SU-DHL-6 (cell line): ENCODE results near the gene CCR5.

ENCODE experiments used
- CTCF ChIP-seq: fragments of 200-600 bp; sonication (generic); IDR thresholded peaks from one replicate; pipeline ENCODE4 v1.5.1; 2017; ENCODE audit warnings: antibody characterized with exemption, mild to moderate bottlenecking, low read length, moderate library complexity; ENCODE audit not compliant: insufficient read depth, poor library complexity, severe bottlenecking
- EZH2phosphoT487 ChIP-seq: fragments of 200-600 bp; sonication (generic), shearing (Covaris generic); conservative IDR thresholded peaks from 2 replicates; pipeline ENCODE4 v1.6.1; 2018; ENCODE audit warnings: mild to moderate bottlenecking, antibody characterized with exemption, low read length, moderate library complexity, mixed read lengths

- no peak for TF ChIP-seq CTCF
- TF ChIP-seq EZH2phosphoT487: no peak
Measured at GRCh38 chr3:46358466-46358865, 12.3 kb upstream of the CCR5 start.
